HG02678 (cell line): ENCODE results near the gene ADCK2.
"Not testable (repeated sequence)": the region's sequence is repeated elsewhere in the genome, so short reads cannot be mapped to it uniquely, and the experiment has no call there.

ENCODE experiments used
- ATAC-seq: cut with Tn5 transposase; IDR thresholded peaks from one replicate; pipeline ENCODE4 v1.9.1; 2021; ENCODE audit warnings: mild to moderate bottlenecking, moderate library complexity; ENCODE audit not compliant: unreplicated experiment

The ADCK2 gene

GRCh38 chr7:140734729-140735128 is 62.0 kb downstream of the ADCK2 start:
- no peak for ATAC-seq

GRCh38 chr7:140738280-140738679 is 65.5 kb downstream of the ADCK2 start:
- no peak for ATAC-seq

- not testable (repeated sequence) for ATAC-seq
Observed at GRCh38 chr7:140743255-140743654, 70.5 kb downstream of the ADCK2 start.

- no peak for ATAC-seq
Observed at GRCh38 chr7:140744005-140744404, 71.3 kb downstream of the ADCK2 start.
